HCT116 (cell line): ENCODE measurements around the gene EIF4E2. TPM values are rescaled to one million over a fixed set of nuclear protein-coding genes. Genes with fewer than 3 reads are reported as not detected.
"Not testable (repeated sequence)": the region's sequence is repeated elsewhere in the genome, so short reads cannot be mapped to it uniquely, and the experiment has no call there.

Experiments used
- ATAC-seq: fragments of 200-7000 bp; cut with Tn5 transposase; 2 replicates; pipeline ENCODE4 v1.9.1; 2020; ENCODE audit warnings: mild to moderate bottlenecking, moderate library complexity
- BruUV-seq: library from RNA; stranded (reverse); fragments of 400-500 nt; replicated peaks from 2 replicates; lab custom pipeline; 2021; lab: Mats Ljungman, UMichigan
- CTCF ChIA-PET: fragments of 300-600 bp; sonication (Branson Sonifier 250); formaldehyde crosslinking; loops from one replicate; lab custom pipeline; 2021; ENCODE audit warnings: antibody characterized with exemption; lab: Charles Lee
- POLR2A ChIA-PET: fragments of 300-600, 350-600 bp; sonication (Branson Sonifier 250); formaldehyde crosslinking; loops from one replicate; lab custom pipeline; 2021; ENCODE audit warnings: antibody characterized with exemption; lab: Charles Lee
- RAD21 ChIA-PET, 2 experiments: fragments of 300-600 bp; sonication (Branson Sonifier 250); formaldehyde crosslinking; loops; one replicate each; lab custom pipeline; 2023; ENCODE audit warnings: low total read pairs in 2 of 2; ENCODE audit not compliant: uncharacterized antibody in 2 of 2, unreplicated experiment in 2 of 2, low non-redundant PET in 1 of 2; lab: Charles Lee
- DNase-seq: peaks from one replicate; pipeline ENCODE4 v3.0.0-alpha.2; 2010; ENCODE audit warnings: low read depth, low spot score
- H2AFZ ChIP-seq: fragments of 200-600 bp; shearing (Covaris generic), sonication (generic); 2 replicates; pipeline ENCODE4 v1.6.1; 2017; ENCODE audit warnings: low read depth, mixed run types, mixed read lengths, antibody characterized with exemption, low read length; ENCODE audit not compliant: poor library complexity, severe bottlenecking
- H3K27ac ChIP-seq: 2 replicates; pipeline ENCODE4 v1.5.1; 2012; ENCODE audit warnings: low read depth, low read length
- H3K27me3 ChIP-seq: fragments of 200-600 bp; sonication (generic); 2 replicates; pipeline ENCODE4 v1.6.1; 2016; ENCODE audit warnings: mixed run types, low read length, mixed read lengths; ENCODE audit not compliant: insufficient read depth
- H3K36me3 ChIP-seq, 2 experiments: fragments of 200-500 bp in 1 of 2; fragments of 200-600 bp in 1 of 2; sonication (Bioruptor generic) in 1 of 2; sonication (generic) in 1 of 2; 2 replicates each; pipeline versions ENCODE4 v1.5.1 to v1.6.1; 2014 to 2016; ENCODE audit warnings: low read length in 2 of 2, inconsistent platforms in 1 of 2, mixed read lengths in 1 of 2, mixed run types in 1 of 2; ENCODE audit not compliant: insufficient read depth in 2 of 2, control insufficient read depth in 1 of 2
- H3K4me1 ChIP-seq, 2 experiments: fragments of 200-600 bp in 1 of 2; sonication (generic) in 1 of 2; 2 replicates each; pipeline versions ENCODE4 v1.5.1 to v1.6.1; 2012 to 2017; ENCODE audit warnings: low read length in 2 of 2, inconsistent platforms in 1 of 2, mild to moderate bottlenecking in 1 of 2, mixed read lengths in 1 of 2, mixed run types in 1 of 2, moderate library complexity in 1 of 2; ENCODE audit not compliant: insufficient read depth in 2 of 2, control insufficient read depth in 1 of 2
- H3K4me2 ChIP-seq: fragments of 200-600 bp; sonication (generic); 2 replicates; pipeline ENCODE4 v1.6.1; 2017; ENCODE audit warnings: mixed run types, low read length, mixed read lengths
- H3K4me3 ChIP-seq, 2 experiments: fragments of 200-600 bp in 1 of 2; sonication (generic) in 1 of 2; replicated peaks in 1 of 2; 2 replicates each; pipeline ENCODE4 v1.5.1; 2011 to 2016; ENCODE audit warnings: low read length in 2 of 2, control low read depth in 1 of 2, low read depth in 1 of 2, mild to moderate bottlenecking in 1 of 2, mixed read lengths in 1 of 2, mixed run types in 1 of 2
- H3K79me2 ChIP-seq: fragments of 200-600 bp; sonication (generic); 2 replicates; pipeline ENCODE4 v1.6.1; 2017; ENCODE audit warnings: mild to moderate bottlenecking, mixed run types, low read length, moderate library complexity, mixed read lengths; ENCODE audit not compliant: insufficient read depth
- H3K9ac ChIP-seq: fragments of 200-600 bp; sonication (generic); 2 replicates; pipeline ENCODE4 v1.6.1; 2016; ENCODE audit warnings: low read length, mixed read lengths
- H3K9me2 ChIP-seq: fragments of 200-600 bp; sonication (generic), shearing (Covaris generic); 2 replicates; pipeline ENCODE4 v1.6.1; 2017; ENCODE audit warnings: mixed run types, mild to moderate bottlenecking, moderate library complexity; ENCODE audit not compliant: insufficient read depth
- H3K9me3 ChIP-seq, 2 experiments: fragments of 200-500 bp in 1 of 2; fragments of 200-600 bp in 1 of 2; sonication (Bioruptor generic) in 1 of 2; sonication (generic) in 1 of 2; 2 replicates each; pipeline ENCODE4 v1.6.1; 2014 to 2017; ENCODE audit warnings: low read length in 2 of 2, mixed read lengths in 2 of 2, inconsistent platforms in 1 of 2, low read depth in 1 of 2, mild to moderate bottlenecking in 1 of 2, mixed run types in 1 of 2, moderate library complexity in 1 of 2; ENCODE audit not compliant: control insufficient read depth in 1 of 2, insufficient read depth in 1 of 2
- H4K20me1 ChIP-seq: fragments of 200-600 bp; sonication (generic), shearing (Covaris generic); 2 replicates; pipeline ENCODE4 v1.6.1; 2017; ENCODE audit warnings: mixed run types, mild to moderate bottlenecking, moderate library complexity; ENCODE audit not compliant: insufficient read depth
- CTCF ChIP-seq, 3 experiments: fragments of 200-600 bp in 1 of 3; sonication (generic) in 1 of 3; IDR thresholded peaks in 2 of 3; conservative IDR thresholded peaks in 1 of 3; 2 replicates each; pipeline ENCODE4 v1.5.1; 2012 to 2017; ENCODE audit warnings: low read depth in 2 of 3, low read length in 2 of 3, antibody characterized with exemption in 1 of 3, borderline replicate concordance in 1 of 3, control low read depth in 1 of 3, mild to moderate bottlenecking in 1 of 3, mixed read lengths in 1 of 3, mixed run types in 1 of 3, moderate library complexity in 1 of 3; ENCODE audit not compliant: insufficient read depth in 1 of 3
- ELF1 ChIP-seq: IDR thresholded peaks from 2 replicates; pipeline ENCODE4 v1.6.1; 2012; ENCODE audit warnings: low read depth, borderline replicate concordance
- SIN3A ChIP-seq: IDR thresholded peaks from 2 replicates; pipeline ENCODE4 v1.6.1; 2012; ENCODE audit warnings: low read depth
- intact Hi-C: fragments of 100-400 bp; cut with micrococcal nuclease; formaldehyde crosslinking; loops from 2 replicates; pipeline ENCODE4 v1.10.0; 2022
- total RNA-seq: library from RNA; stranded (reverse); gene quantifications from one replicate; pipeline ENCODE4 v1.2.1, GENCODE V29; 2021; ENCODE audit not compliant: unreplicated experiment

The EIF4E2 gene
- total RNA-seq, 1 experiment from 2014 or later, result 58.6 TPM

DNA sequence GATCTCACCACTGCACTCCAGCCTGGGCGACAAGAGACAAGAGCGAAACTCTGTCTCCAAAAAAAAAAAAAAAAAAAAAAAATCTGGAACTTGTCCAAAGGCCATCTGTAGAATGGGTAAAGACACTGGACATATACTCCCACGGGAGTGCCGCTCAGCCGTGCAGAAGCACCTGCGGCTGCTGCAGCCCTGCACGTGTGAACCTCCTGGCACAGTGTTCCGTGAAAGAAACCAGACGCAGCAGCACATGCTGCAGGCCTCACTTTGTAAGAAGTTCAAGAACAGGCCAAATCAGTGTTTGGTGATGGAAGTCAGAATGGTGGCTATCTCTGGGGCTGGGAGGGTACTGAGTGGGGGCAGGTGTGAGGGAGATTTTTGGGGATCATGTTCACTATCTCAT is 18.1 kb upstream of the EIF4E2 start:
- Histone ChIP-seq H3K27me3 (no peaks in the 10 kb centered on the region), H3K9me2 (no peaks in the 10 kb centered on the region), H3K79me2 (no peaks in the 10 kb centered on the region), H3K27ac (no peak overlapping the region), H3K9me3 (peaks cover 0 to 8% of the 10 kb centered on the region in 2 experiments; a peak in 3 of 4 replicates), H4K20me1 (no peaks in the 10 kb centered on the region), H2AFZ (no peak overlapping the region), H3K4me2 (no peak overlapping the region), H3K36me3 (no peaks in the 10 kb centered on the region), H3K4me3 (no peak overlapping the region), H3K9ac (no peak overlapping the region), H3K4me1 (no peaks in the 10 kb centered on the region)
- ATAC-seq, result no peak
- intact Hi-C loops, result no loop called here
- ChIA-PET CTCF (no interaction called here), RAD21 (no interaction called here), POLR2A (interaction anchor here (1.1 kb wide), 1 partner anchor 18 kb away, joined by 3 read pairs; the partner anchor contains the start of genes EIF4E2 and TIGD1)
- no peak for DNase-seq
- no TSS peak for BruUV-seq
- TF ChIP-seq SIN3A (no peak), CTCF (IDR thresholded peaks at IDR 0.05 in 2 of 3, conservative IDR thresholded peaks at IDR 0.05 in 1 of 3; ENCODE audit: borderline replicate concordance in 1 of 3, insufficient read depth in 1 of 3, low read depth in 2 of 3, low read length in 2 of 3) (no peak), ELF1 (no peak)

- DNase-seq, H3K9me2 ChIP-seq, H3K27ac ChIP-seq, H3K27me3 ChIP-seq, H2AFZ ChIP-seq, BruUV-seq, H3K4me2 ChIP-seq, H3K9ac ChIP-seq, ATAC-seq, RAD21 ChIA-PET, H3K4me1 ChIP-seq, H3K79me2 ChIP-seq, H3K36me3 ChIP-seq, intact Hi-C loops, H3K9me3 ChIP-seq, H4K20me1 ChIP-seq, CTCF ChIA-PET, H3K4me3 ChIP-seq: not testable (repeated sequence)
- POLR2A ChIA-PET, result interaction anchor here (1.1 kb wide), 1 partner anchor 18 kb away, joined by 3 read pairs; the partner anchor contains the start of genes EIF4E2 and TIGD1
These were observed 17.7 kb upstream of the EIF4E2 start for GRCh38 chr2:232532821-232533220.
